H9 (cell line): ENCODE results near the gene SMARCD2. TPM values are rescaled to one million over a fixed set of nuclear protein-coding genes. Genes with fewer than 3 reads are reported as not detected.

Experiments used
- DNase-seq: peaks from one replicate; pipeline ENCODE4 v3.0.0-alpha.2; 2017
- H2AFZ ChIP-seq: one replicate; pipeline ENCODE4 v1.6.1; 2013; ENCODE audit warnings: mild to moderate bottlenecking, low read length, control low read depth, moderate library complexity
- H2AK5ac ChIP-seq: 2 replicates; pipeline ENCODE4 v1.6.1; 2013; ENCODE audit warnings: low read length, control low read depth, mixed read lengths; ENCODE audit not compliant: insufficient read length
- H2BK120ac ChIP-seq: one replicate; pipeline ENCODE4 v1.6.1; 2013; ENCODE audit warnings: low read depth, mild to moderate bottlenecking, low read length, control low read depth, inconsistent platforms; ENCODE audit not compliant: poor library complexity, severe bottlenecking
- H2BK12ac ChIP-seq: 2 replicates; pipeline ENCODE4 v1.6.1; 2013; ENCODE audit warnings: low read length, control low read depth, mixed read lengths, low read depth; ENCODE audit not compliant: insufficient read length
- H2BK15ac ChIP-seq: 2 replicates; pipeline ENCODE4 v1.6.1; 2013; ENCODE audit warnings: low read depth, low read length, control low read depth
- H2BK20ac ChIP-seq: one replicate; pipeline ENCODE4 v1.6.1; 2013; ENCODE audit warnings: low read depth, mild to moderate bottlenecking, low read length, control low read depth, inconsistent platforms; ENCODE audit not compliant: poor library complexity, severe bottlenecking
- H2BK5ac ChIP-seq: 2 replicates; pipeline ENCODE4 v1.6.1; 2013; ENCODE audit warnings: low read length, control low read depth, mixed read lengths; ENCODE audit not compliant: insufficient read length
- H3K14ac ChIP-seq: 2 replicates; pipeline ENCODE4 v1.6.1; 2013; ENCODE audit warnings: low read length, control low read depth; ENCODE audit not compliant: insufficient read depth
- H3K18ac ChIP-seq: 2 replicates; pipeline ENCODE4 v1.6.1; 2013; ENCODE audit warnings: low read depth, mild to moderate bottlenecking, mixed read lengths, low read length, control low read depth; ENCODE audit not compliant: insufficient read length
- H3K23ac ChIP-seq: 2 replicates; pipeline ENCODE4 v1.6.1; 2013; ENCODE audit warnings: low read length, control low read depth, mixed read lengths, low read depth; ENCODE audit not compliant: insufficient read length
- H3K23me2 ChIP-seq: 2 replicates; pipeline ENCODE4 v1.6.1; 2013; ENCODE audit warnings: low read depth, mild to moderate bottlenecking, mixed read lengths, low read length, control low read depth; ENCODE audit not compliant: insufficient read length, poor library complexity, severe bottlenecking
- H3K27ac ChIP-seq: 2 replicates; pipeline ENCODE4 v1.5.1; 2013; ENCODE audit warnings: low read length, control low read depth, mixed read lengths, low read depth; ENCODE audit not compliant: insufficient read length
- H3K27me3 ChIP-seq: 2 replicates; pipeline ENCODE4 v1.6.1; 2013; ENCODE audit warnings: low read length, control low read depth, inconsistent platforms; ENCODE audit not compliant: insufficient read depth
- H3K4ac ChIP-seq: 2 replicates; pipeline ENCODE4 v1.6.1; 2013; ENCODE audit warnings: low read depth, mild to moderate bottlenecking, control low read depth, inconsistent platforms, low read length, moderate library complexity
- H3K4me1 ChIP-seq: 2 replicates; pipeline ENCODE4 v1.6.1; 2013; ENCODE audit warnings: low read length, control low read depth, inconsistent platforms; ENCODE audit not compliant: insufficient read depth
- H3K4me2 ChIP-seq: 2 replicates; pipeline ENCODE4 v1.6.1; 2013; ENCODE audit warnings: low read length, control low read depth, mixed read lengths; ENCODE audit not compliant: insufficient read length, insufficient read depth
- H3K56ac ChIP-seq: 2 replicates; pipeline ENCODE4 v1.6.1; 2013; ENCODE audit warnings: low read depth, mild to moderate bottlenecking, mixed read lengths, low read length, control low read depth; ENCODE audit not compliant: insufficient read length
- H3K79me1 ChIP-seq: 2 replicates; pipeline ENCODE4 v1.6.1; 2013; ENCODE audit warnings: low read depth, mild to moderate bottlenecking, moderate library complexity, low read length, control low read depth, inconsistent platforms; ENCODE audit not compliant: insufficient read depth, poor library complexity, severe bottlenecking
- H3K79me2 ChIP-seq: 2 replicates; pipeline ENCODE4 v1.6.1; 2013; ENCODE audit warnings: low read length, control low read depth, inconsistent platforms; ENCODE audit not compliant: insufficient read depth
- H3K9ac ChIP-seq: 2 replicates; pipeline ENCODE4 v1.6.1; 2013; ENCODE audit warnings: low read length, control low read depth, mixed read lengths; ENCODE audit not compliant: insufficient read length; ENCODE audit errors: extremely low read depth
- H3K9me3 ChIP-seq: one replicate; pipeline ENCODE4 v1.6.1; 2013; ENCODE audit warnings: low read depth, low read length, inconsistent platforms; ENCODE audit not compliant: control insufficient read depth
- H3T11ph ChIP-seq: one replicate; pipeline ENCODE4 v1.6.1; 2013; ENCODE audit warnings: mild to moderate bottlenecking, low read length, control low read depth, inconsistent platforms
- H4K20me1 ChIP-seq: one replicate; pipeline ENCODE4 v1.6.1; 2013; ENCODE audit not compliant: control insufficient read depth, insufficient read length, insufficient read depth
- H4K5ac ChIP-seq: 2 replicates; pipeline ENCODE4 v1.6.1; 2013; ENCODE audit warnings: low read depth, mild to moderate bottlenecking, mixed read lengths, low read length, control low read depth; ENCODE audit not compliant: insufficient read length
- H4K8ac ChIP-seq: replicated peaks from 2 replicates; pipeline ENCODE4 v1.6.1; 2013; ENCODE audit warnings: low read length, control low read depth, mixed read lengths, low read depth; ENCODE audit not compliant: insufficient read length
- H4K91ac ChIP-seq: 2 replicates; pipeline ENCODE4 v1.6.1; 2013; ENCODE audit warnings: low read depth, mild to moderate bottlenecking, moderate library complexity, mixed read lengths, low read length, control low read depth; ENCODE audit not compliant: insufficient read length
- H3K27ac Mint-ChIP-seq, 3 experiments: 2 replicates in 2 of 3; 3 replicates in 1 of 3; pipeline ENCODE4 v1.8.0; 2020 to 2021; ENCODE audit warnings: mixed read lengths in 3 of 3, mild to moderate bottlenecking in 1 of 3, moderate library complexity in 1 of 3
- H3K27me3 Mint-ChIP-seq: 2 replicates; pipeline ENCODE4 v1.8.0; 2021; ENCODE audit warnings: low read depth, mild to moderate bottlenecking, moderate library complexity, mixed read lengths
- H3K36me3 Mint-ChIP-seq, 3 experiments: 2 replicates in 2 of 3; 3 replicates in 1 of 3; pipeline ENCODE4 v1.8.0; 2020 to 2021; ENCODE audit warnings: low read depth in 3 of 3, mixed read lengths in 3 of 3; ENCODE audit not compliant: insufficient read depth in 1 of 3
- H3K4me1 Mint-ChIP-seq, 2 experiments: 2 replicates each; pipeline ENCODE4 v1.8.0; 2020; ENCODE audit warnings: mixed read lengths in 2 of 2
- H3K4me3 Mint-ChIP-seq, 2 experiments: 2 replicates in 1 of 2; 3 replicates in 1 of 2; pipeline ENCODE4 v1.8.0; 2020 to 2021; ENCODE audit warnings: mild to moderate bottlenecking in 2 of 2, mixed read lengths in 2 of 2, moderate library complexity in 1 of 2
- H3K9me3 Mint-ChIP-seq, 2 experiments: 2 replicates in 1 of 2; 3 replicates in 1 of 2; pipeline ENCODE4 v1.8.0; 2020; ENCODE audit warnings: mild to moderate bottlenecking in 2 of 2, mixed read lengths in 2 of 2, moderate library complexity in 1 of 2
- CTCF ChIP-seq: fragments of 200-600 bp; sonication (generic); conservative IDR thresholded peaks from 3 replicates; pipeline ENCODE4 v1.8.0; 2021; ENCODE audit warnings: antibody characterized with exemption, mild to moderate bottlenecking
- WGBS: extraction: QIAGEN DNeasy Blood & Tissue Kit; methylation state at CpG from one replicate; pipeline ENCODE4 v1.1.7; 2013; ENCODE audit warnings: missing lambda C conversion rate, low lambda C conversion rate, mixed read lengths; ENCODE audit not compliant: insufficient read length; ENCODE audit errors: extremely low coverage; 5-methylcytosine and 5-hydroxymethylcytosine counted together
- total RNA-seq: library from RNA; stranded (reverse); gene quantifications from 2 replicates; pipeline ENCODE4 v1.2.1, GENCODE V29; 2021

Gene SMARCD2
- total RNA-seq, 1 experiment from 2014 or later, result 68.9 TPM

GRCh38 chr17:63786117-63786516 is 56.4 kb downstream of the SMARCD2 start:
- H3K18ac ChIP-seq, result no peak overlapping the region
- 0 out of 4 replicates have a peak, but pooled peaks cover 0 to 2% of the 10 kb centered on the region in 2 experiments for H3K4me1 Mint-ChIP-seq
- H2AK5ac ChIP-seq, result no peak overlapping the region
- TF ChIP-seq CTCF, result no peak
- H3K79me1 ChIP-seq, result peaks cover 9% of the 10 kb centered on the region
- H3K4me3 Mint-ChIP-seq, result no peak overlapping the region
- no peaks in the 10 kb centered on the region for H3K9me3 ChIP-seq
- H2AFZ ChIP-seq, result no peak overlapping the region
- H3K14ac ChIP-seq, result no peak overlapping the region
- peaks cover 2% of the 10 kb centered on the region for H4K20me1 ChIP-seq
- DNase-seq, result no peak
- WGBS, result no CpG with 5 or more reads among the region's 1 CpG
- no peak overlapping the region for H2BK15ac ChIP-seq
- no peak overlapping the region for H3K4ac ChIP-seq
- peaks cover 12 to 58% (median 31%) of the 10 kb centered on the region in 3 experiments; a peak in 6 of 7 replicates for H3K36me3 Mint-ChIP-seq
- no peaks in the 10 kb centered on the region for H3K23me2 ChIP-seq
- H3K56ac ChIP-seq, result no peak overlapping the region
- H3K79me2 ChIP-seq, result peaks cover 24% of the 10 kb centered on the region
- H3K27me3 ChIP-seq, result no peaks in the 10 kb centered on the region
- H3K4me2 ChIP-seq, result no peak overlapping the region
- no peak overlapping the region for H2BK5ac ChIP-seq
- H3T11ph ChIP-seq, result no peak overlapping the region
- no peak overlapping the region for H3K9ac ChIP-seq
- H4K5ac ChIP-seq, result no peak overlapping the region
- H2BK20ac ChIP-seq, result no peak overlapping the region
- H3K27ac ChIP-seq, result no peak overlapping the region
- H3K9me3 Mint-ChIP-seq, result no peaks in the 10 kb centered on the region
- no peak overlapping the region for H3K27ac Mint-ChIP-seq
- no peak overlapping the region for H2BK120ac ChIP-seq
- H3K23ac ChIP-seq, result no peak overlapping the region
- H4K8ac ChIP-seq, result no peak overlapping the region
- no peaks in the 10 kb centered on the region for H3K27me3 Mint-ChIP-seq
- no peak overlapping the region for H2BK12ac ChIP-seq
- no peaks in the 10 kb centered on the region for H3K4me1 ChIP-seq
- no peak overlapping the region for H4K91ac ChIP-seq
